Measurements from ENCODE around the gene GALNT14. TPM values are rescaled to one million over a fixed set of nuclear protein-coding genes. Genes with fewer than 3 reads are reported as not detected.

The GALNT14 gene
- total RNA-seq, 1 donor from 2014 or later: 0.14 TPM

- H3K27ac ChIP-seq (replicated peaks): no peak overlapping the region
- TF ChIP-seq CTCF (IDR thresholded peaks at IDR 0.05; ENCODE audit: borderline replicate concordance): no peak
- H3K4me3 ChIP-seq: no peak overlapping the region
- no peaks in the 10 kb centered on the region for H3K27me3 ChIP-seq (ENCODE audit: low read depth)
- intact Hi-C loops (cut with micrococcal nuclease): no loop called here
- H3K4me1 ChIP-seq: no peaks in the 10 kb centered on the region
- DNase-seq: no peak
- H3K9me3 ChIP-seq (replicated peaks): peaks cover 37% of the 10 kb centered on the region
- H3K36me3 ChIP-seq: no peaks in the 10 kb centered on the region
These were observed 99.9 kb downstream of the GALNT14 start for GRCh38 chr2:31038385-31038784.

GRCh38 chr2:31037058-31037457, 101.2 kb downstream of the GALNT14 start:
- H3K9me3 ChIP-seq (replicated peaks): peaks cover 37% of the 10 kb centered on the region

GRCh38 chr2:31033032-31033431, 105.2 kb downstream of the GALNT14 start:
- Histone ChIP-seq H3K27me3 (ENCODE audit: low read depth) (peaks cover 8% of the 10 kb centered on the region), H3K9me3 (replicated peaks) (peaks cover 24% of the 10 kb centered on the region), H3K4me1 (no peaks in the 10 kb centered on the region), H3K4me3 (no peak overlapping the region), H3K36me3 (no peaks in the 10 kb centered on the region), H3K27ac (replicated peaks) (no peak overlapping the region)
- peak; percentile 9 for TF ChIP-seq CTCF (IDR thresholded peaks at IDR 0.05; ENCODE audit: borderline replicate concordance)
- intact Hi-C loops (cut with micrococcal nuclease): no loop called here
- DNase-seq: no peak

More at GRCh38 chr2:31037058-31037457, 101.2 kb downstream of the GALNT14 start:
- Histone ChIP-seq H3K36me3 (no peaks in the 10 kb centered on the region), H3K27ac (replicated peaks) (no peak overlapping the region), H3K4me1 (no peaks in the 10 kb centered on the region), H3K27me3 (ENCODE audit: low read depth) (no peaks in the 10 kb centered on the region), H3K4me3 (no peak overlapping the region)
- intact Hi-C loops (cut with micrococcal nuclease): no loop called here
- no peak for TF ChIP-seq CTCF (IDR thresholded peaks at IDR 0.05; ENCODE audit: borderline replicate concordance)
- no peak for DNase-seq

- no peak overlapping the region for H3K27ac ChIP-seq (replicated peaks)
- H3K4me3 ChIP-seq: no peak overlapping the region
- H3K27me3 ChIP-seq (ENCODE audit: low read depth): peaks cover 8% of the 10 kb centered on the region
- peaks cover 19% of the 10 kb centered on the region for H3K9me3 ChIP-seq (replicated peaks)
- H3K36me3 ChIP-seq: no peaks in the 10 kb centered on the region
- no peaks in the 10 kb centered on the region for H3K4me1 ChIP-seq
- DNase-seq: no peak
- TF ChIP-seq CTCF (IDR thresholded peaks at IDR 0.05; ENCODE audit: borderline replicate concordance): no peak
- intact Hi-C loops (cut with micrococcal nuclease): no loop called here
These were observed 105.8 kb downstream of the GALNT14 start for GRCh38 chr2:31032475-31032874.

GRCh38 chr2:31031132-31031706, 107.0 kb downstream of the GALNT14 start:
- no peak overlapping the region for H3K4me3 ChIP-seq
- DNase-seq: no peak
- no peaks in the 10 kb centered on the region for H3K4me1 ChIP-seq
- H3K27ac ChIP-seq (replicated peaks): no peak overlapping the region
- H3K27me3 ChIP-seq (ENCODE audit: low read depth): peaks cover 8% of the 10 kb centered on the region
- H3K36me3 ChIP-seq: no peaks in the 10 kb centered on the region
- intact Hi-C loops (cut with micrococcal nuclease): no loop called here
- peaks cover 6% of the 10 kb centered on the region for H3K9me3 ChIP-seq (replicated peaks)
- no peak for TF ChIP-seq CTCF (IDR thresholded peaks at IDR 0.05; ENCODE audit: borderline replicate concordance)

Measured in left ventricle myocardium inferior (tissue), 1 donor.